SKM-1 (cell line): ENCODE results near the gene GPRIN2.
"Not testable (repeated sequence)": the region's sequence is repeated elsewhere in the genome, so short reads cannot be mapped to it uniquely, and the experiment has no call there.

ENCODE experiments used
- DNase-seq: peaks from one replicate; lab custom pipeline; 2025; ENCODE audit not compliant: unreplicated experiment; lab: John Stamatoyannopoulos, UW

GPRIN2 gene

DNA sequence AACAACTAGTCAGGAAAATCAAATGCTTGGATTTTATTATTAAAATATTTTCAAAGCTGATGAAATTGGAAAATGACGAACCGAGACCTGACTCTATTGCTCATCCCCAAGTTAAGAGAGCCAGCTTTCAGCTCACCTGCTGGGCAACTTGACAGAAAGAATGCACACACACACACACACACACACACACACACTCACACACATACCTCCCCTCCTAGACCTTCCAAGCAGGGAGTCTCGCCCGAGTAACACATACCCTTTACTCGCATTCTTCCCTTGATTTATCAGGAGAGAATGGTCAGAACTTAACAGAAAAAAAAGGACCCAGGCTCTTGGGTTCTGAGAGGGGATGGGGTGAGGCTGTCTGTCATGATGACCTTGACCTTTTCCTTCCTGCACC lies 19.1 kb downstream of the GPRIN2 start:
- no peak for DNase-seq

DNA sequence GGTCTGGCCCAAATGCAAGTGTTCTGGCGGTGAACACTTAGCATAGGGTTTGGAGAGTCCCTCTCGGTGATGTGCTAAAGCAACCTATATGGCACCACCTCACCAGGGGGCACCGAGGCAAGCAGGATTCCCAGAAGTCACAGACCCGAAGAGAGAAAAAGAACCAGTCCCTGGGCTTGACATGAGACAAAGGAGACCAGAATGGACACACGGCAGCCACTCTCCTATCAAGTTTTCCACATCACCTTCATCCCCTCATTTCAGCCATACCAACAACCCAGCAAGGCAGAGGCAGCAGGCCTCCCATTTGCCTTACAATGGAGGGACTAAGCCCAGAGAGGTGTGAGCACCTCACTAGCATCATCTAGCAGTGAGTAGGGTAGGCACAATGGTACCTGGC lies 19.7 kb downstream of the GPRIN2 start:
- DNase-seq: no peak

DNA sequence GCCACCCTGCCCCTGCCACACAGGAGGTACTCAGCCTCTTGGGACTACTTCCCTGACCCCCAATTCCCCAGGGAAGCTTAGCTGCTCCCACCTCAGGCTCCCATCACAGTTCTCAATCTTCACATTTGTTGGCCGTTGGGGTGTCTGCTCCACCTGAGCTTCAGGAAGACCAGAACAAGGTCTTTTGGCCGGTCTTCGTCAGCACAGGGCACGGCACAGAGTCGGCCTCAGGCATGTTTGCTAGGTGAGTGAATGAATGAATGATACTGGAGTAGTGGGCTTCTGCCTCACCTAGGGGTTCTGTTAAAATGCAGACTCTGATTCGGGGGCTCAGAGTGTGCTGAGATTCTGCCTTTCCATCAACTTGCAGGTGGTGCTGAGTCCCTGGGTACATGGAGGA lies 20.3 kb downstream of the GPRIN2 start:
- no peak for DNase-seq

DNA sequence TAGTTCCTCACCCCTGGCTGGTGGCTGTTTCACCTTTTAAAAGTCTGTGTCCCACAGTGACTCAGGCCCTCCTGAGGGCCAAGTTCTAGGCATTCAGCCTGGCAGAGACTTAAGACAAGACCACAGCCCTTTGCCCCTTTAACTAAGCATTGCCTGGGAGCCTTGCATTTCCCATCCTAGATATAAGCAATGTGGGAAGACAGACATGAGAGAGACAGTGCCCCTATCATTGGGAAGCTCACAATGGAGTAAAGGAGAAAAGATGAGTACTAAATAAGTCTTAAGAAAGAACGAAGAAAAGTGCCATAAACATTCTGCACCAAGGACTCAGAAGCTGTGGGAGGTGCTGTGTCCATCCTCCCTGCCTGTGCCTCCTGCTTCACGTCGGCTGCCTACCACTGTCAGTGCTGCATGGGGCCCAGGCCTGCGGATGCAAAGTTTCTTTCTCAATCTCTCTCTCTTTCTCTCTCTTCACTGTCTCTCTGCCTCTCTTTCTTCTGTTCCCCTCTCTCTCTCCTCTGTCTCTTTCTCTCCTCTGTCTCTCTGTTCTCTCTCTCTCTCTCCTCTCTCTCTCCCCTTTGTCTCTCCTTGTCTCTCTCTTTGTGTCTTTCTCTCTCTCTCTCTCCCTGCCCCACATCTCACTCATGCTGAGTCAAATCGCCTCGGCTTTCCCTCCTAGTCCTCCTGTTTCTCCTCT lies 21.5 kb downstream of the GPRIN2 start:
- no peak for DNase-seq

- not testable (repeated sequence) for DNase-seq
Measured at GRCh38 chr10:46532256-46532655, 24.2 kb downstream of the GPRIN2 start.

DNA sequence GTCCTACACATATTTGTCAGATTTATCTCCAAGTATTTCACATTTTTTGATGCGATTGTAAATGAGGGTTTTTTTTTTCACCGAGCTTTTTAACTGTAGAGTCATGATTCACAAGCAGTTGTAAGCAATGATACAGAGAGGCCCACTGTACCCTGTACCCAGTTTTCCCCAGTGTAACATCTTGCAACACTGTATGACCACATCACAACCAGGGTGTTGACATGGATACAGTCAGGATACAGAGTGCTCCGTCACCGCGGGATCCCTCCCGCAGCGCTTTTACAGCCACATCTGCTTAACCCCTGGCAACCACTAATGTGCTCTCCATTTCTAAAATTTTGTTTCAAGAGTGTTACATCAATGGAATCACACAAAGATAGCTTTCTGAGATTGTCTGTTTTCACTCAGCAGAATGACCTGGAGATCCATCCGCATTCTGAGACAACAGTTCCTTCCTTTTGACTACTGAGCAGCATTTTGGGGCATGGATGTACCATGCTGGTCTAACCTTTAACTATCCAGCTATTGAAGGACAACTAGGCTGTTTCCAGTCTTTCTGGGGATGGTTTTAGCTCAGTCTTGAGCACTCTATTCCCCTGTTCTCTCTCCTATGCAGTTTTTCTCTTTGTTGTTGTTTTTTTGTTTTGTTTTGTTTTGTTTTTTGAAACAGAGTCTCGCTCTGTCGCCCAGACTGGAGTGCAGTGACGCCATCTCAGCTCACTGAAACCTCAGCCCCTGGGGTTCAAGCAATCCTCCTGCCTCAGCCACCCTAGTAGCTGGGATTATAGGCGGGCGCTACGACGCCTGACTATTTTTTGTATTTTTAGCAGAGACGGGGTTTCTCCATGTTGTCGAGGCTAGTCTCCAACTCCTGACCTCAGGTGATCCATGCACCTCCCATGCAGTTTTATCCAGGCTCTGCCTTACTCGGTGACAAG lies 25.9 kb downstream of the GPRIN2 start:
- no peak for DNase-seq

DNA sequence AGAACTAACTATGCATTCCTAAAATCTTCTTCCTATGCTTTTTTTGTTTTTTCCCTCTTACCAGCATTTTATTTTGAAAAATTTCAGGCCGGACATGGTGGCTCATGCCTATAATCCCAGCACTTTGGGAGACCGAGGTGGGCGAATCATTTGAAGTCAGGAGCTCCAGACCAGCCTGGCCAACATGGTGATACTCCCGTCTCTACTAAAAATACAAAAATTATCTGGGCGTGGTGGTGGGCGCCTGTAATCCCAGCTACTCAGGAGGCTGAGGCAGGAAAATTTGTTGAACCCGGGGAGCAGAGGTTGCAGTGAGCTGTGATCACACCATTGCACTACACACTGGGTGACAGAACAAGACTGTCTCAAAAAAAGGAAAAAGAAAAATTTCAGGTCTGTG lies 26.7 kb downstream of the GPRIN2 start:
- DNase-seq: not testable (repeated sequence)

DNA sequence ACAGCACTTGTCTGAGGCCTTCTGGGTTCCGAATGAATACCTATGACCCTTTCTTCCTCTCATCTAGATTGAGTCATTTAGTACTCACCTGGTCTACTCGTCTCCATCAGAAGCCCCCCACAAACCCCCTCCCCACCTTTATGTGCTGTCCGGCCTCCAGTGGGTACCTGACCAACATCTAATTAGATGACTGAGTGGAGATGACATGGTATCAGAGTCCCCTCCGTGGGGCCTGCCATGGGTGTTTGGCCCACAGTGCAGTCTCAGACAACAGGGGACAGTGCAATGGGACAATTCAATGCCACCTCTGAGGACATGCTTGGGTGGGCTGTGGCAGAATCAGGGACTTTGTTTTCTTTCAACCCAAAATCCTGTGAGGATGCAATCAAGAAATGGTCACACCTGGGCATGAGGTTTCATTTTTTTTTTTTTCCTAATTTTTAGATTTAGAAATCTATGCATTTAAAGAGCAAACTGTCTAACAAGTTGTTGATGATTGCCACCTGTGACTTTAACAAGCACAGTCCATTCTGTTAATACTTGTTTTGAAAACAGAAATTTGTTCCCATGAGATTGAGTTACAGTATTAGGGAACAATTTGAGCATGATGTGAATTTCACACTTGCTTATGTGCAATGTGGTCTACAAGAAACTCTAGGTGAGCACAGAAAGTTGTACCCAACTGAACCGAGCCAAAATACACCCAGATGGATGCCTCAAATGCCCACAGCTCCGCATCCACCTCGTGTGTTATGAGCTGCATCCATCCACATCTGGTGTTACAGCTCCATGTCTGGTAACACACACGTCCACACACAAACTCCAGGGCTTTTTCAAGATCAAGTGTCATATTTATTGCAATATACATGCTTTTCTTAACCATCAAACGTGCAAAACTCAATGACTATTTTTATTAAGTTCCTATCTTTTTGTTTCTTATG lies 27.5 kb downstream of the GPRIN2 start:
- DNase-seq: no peak

DNA sequence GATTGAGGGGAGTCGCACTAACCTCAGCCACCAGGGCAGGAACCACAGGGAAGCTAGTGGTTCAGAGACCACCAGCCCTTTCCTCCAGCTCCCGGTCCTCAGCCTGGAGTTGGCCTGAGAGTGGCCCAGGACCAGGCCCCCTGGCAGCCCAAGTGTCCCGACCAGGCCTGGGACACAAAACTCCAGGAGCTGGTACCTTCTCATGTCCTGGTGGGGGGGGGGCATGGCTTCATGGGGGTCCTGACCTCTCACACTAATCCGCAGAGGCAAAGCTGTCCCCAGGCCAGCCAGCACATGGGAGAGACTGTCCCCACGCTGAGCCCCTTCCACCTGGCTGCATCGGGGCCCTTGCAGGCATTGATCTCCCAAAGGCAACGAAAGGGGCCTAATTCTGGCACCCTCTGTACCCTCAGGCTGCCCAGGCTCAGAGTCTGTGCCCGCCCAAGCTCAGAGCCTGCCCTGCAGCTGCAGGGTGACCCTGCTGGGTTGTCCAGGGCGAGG lies 28.2 kb downstream of the GPRIN2 start:
- DNase-seq: no peak

DNA sequence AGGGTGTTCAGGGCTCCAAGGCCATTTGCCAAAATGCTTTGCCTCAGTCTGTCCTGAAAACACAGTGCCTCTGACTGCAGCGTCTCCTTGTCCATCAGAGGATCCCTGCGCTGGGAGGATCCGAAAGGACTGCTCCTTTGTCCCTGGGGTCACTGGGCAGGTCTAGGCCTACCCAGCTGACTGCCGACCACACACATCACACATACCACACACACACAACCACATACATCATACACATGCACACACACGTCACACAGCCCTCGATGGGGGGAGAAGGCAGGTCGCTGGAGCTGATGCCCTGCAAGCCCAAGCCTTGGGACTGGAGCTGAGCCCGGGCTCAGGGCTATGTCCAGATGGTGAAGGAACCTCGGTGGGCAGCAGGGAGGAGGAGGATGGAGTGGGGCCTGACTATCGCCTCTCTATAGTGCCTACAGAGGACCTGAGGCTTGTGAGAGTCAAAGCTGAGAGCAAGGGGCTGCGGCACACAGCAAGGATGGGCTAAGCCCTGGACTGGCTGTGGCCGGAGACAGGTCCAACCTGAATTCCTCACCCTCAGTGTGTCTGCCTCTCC lies 29.1 kb downstream of the GPRIN2 start:
- no peak for DNase-seq

DNA sequence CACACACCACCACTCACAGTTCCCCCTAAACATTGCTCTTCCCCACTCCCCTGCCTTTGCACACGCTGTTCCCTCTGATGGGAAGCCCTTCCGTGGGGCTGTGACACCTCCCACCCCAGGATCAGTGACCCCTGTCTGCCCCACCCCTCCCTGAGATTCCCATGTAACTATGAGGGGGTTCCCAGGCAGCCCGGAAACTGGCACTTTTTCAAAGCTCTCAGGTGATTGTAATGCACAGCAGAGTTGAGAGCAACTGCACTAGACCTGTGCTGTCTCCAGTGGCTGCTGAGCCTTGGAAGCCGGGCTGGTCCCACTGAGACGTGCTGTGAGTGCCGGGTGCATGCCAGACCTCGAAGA lies 29.8 kb downstream of the GPRIN2 start:
- DNase-seq: no peak

GRCh38 chr10:46525824-46526681 lies 30.4 kb downstream of the GPRIN2 start:
- no peak for DNase-seq

DNA sequence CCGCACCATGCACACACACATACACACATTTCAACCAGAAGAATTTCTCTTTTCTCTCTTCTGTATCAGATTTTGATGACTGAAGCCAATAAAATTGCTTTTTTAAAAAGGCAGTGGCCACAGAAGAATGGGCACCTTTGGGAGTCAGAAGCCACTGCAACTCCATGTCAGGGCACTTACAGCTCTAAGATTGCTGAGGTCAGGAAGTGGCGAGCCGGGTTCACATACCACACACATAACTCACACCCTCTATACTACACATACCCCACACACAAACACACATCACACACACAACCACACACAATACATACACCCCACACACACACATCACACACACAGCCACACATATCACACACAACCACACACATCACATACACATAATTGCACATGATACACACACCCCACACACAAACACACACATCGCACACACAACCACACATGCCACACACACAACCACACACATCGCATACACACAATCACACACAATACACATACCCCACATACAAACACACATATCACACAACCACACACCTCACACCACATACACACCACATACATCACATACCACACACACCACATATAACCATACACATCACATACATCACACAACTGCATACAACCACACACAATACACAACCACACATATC lies 31.2 kb downstream of the GPRIN2 start:
- DNase-seq: no peak

DNA sequence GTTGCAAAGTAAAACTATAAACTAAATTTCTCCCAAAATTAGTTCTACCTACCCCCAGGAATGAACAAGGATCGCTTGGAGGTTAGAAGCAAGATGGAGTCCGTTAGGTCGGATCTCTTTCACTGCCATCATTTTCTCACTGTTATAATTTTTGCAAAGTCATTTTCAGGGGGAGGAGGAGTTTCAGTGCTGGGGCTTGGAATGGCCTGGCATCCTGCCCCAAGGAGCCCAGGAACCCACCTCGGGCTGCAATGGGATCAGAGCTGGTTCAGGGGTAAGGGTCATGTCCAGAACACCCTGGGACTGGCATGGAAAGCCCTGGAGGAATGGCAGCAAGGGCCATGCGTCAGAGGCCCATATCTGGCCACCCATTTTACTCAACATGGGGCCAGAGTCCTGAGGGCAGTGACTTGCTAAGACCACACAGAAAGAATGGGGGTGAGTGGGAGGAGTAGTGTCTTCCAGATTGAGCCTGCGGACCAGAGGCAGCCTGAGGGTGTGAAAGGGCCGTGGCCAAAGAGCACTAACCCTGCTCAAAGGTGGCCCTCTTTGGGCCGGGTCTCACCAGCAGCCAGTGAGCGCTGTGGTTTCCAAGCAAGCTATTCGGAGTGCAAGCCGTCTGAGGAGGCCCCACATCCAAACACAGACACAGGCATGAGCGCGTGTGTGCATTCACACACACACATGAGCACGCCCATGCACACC lies 31.8 kb downstream of the GPRIN2 start:
- no peak for DNase-seq

DNA sequence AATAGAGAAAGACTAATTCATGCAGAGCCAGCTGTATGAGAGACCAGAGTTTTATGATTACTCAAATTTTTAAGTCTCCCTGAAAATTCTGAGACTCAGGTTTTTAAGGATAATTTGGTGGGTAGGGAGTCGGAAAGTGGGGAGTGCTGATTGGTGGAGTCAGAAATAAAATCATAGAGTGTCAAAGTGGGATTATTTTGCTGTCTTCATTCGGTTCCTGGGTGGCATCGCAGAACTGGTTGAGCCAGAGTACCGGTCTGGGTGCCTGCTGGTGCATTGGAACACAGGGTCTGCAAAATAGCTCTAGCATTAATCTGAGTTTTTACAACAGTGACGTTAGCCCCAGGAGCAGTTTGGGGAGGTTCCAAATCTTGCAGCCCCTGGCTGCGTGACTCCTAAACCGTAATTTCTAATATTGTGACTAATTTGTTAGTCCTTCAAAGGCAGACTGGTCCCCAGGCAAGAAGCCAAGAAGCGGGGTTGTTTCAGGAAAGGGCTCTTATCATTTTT lies 32.4 kb downstream of the GPRIN2 start:
- no peak for DNase-seq

DNA sequence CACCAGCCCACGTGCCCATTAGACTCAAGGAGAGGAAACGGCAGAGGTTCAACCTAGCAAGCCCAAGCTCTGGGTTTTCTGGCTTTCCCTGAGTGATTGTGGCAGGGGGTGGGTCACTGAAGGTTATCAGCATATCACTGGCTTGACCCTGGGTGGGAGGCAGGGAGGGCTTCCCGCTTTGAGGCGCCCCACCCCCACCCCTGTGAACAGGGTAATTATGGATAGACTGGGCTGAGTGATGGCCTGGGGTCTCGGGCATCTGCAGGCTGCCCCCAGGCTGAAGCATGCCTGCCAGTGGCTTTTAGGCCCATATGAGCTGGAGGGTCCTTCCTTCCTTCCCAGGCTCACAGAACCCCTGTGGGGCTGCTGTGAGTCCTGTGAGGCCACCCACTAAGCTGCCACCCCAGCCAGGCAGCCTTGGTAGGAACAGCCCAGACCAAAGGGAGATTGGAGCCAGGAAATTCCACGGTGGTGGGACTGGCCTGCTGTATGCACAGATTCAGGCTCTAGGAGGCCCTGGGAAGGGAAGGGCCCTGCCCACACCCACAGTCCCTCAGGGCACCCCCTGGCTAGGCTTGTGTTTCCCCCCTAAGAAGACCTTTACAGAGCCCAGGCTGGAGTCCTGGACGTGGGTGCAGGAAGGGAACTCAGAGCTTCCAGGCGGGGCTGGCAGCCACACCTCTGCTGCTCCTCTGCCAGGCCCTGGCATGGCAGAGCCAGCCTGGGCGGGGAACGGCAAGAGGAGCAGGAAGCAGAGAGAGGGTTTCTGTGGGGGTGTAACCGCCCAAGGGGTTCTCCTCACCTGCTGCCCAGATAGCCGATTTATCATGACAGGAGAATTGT lies 33.1 kb downstream of the GPRIN2 start:
- no peak for DNase-seq

DNA sequence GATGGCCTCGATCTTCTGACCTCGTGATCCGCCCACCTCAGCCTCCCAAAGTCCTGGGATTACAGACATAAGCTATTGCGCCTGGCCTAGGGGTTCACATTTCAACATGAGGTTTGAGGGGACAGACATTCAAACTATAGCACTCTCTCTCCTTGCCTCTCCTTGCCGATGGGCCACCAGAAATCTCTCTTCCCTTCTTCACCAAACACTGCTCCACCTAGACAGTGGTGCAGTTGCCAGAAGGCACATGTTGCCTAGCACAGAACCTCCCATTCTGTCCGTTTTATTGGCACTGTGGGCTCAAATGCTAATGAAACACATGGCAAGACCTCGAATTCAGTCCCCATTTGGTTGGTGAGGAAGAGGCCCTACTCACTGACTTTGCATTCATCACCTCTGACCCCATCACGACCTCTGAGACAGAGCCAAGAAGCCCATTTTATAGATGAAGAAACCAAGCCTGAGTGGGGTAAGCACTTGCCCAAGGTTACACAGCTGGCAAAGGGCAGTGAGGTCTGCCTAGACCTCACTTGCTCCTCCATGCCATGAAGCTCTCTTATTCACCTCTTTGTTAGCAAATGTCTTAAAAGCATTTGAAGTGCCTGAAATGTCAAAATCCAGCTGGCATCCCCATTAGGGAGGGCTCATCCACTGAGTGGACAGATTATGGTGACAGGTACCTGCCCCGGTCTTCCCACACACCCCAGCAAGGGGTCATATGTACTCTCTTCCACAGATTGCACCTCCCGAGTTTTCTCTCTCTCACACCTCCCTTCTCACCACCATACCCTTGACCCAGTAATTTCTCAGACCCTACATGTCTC lies 34.0 kb downstream of the GPRIN2 start:
- no peak for DNase-seq
